Tibial artery (tissue), 4 donors: ENCODE data around the gene TXNDC11.

Source experiments
- DNase-seq, 2 donors: peaks; one replicate each; pipeline ENCODE4 v3.0.0-alpha.2; 2019
- H3K27ac ChIP-seq, 2 donors: fragments of 200-600 bp; sonication (generic) in 1 of 2; 1 replicate in 1 of 2; 2 replicates in 1 of 2; pipeline ENCODE4 v1.5.1; 2018 to 2019; ENCODE audit warnings: mild to moderate bottlenecking in 1 of 2
- H3K27me3 ChIP-seq, 2 donors: fragments of 200-600 bp; sonication (generic) in 1 of 2; one replicate each; pipeline versions ENCODE4 v1.5.1 to v1.6.0; 2016 to 2019
- H3K36me3 ChIP-seq, 3 donors: fragments of 200-600 bp; sonication (generic) in 2 of 3; one replicate each; pipeline ENCODE4 v1.5.1; 2016 to 2019; ENCODE audit warnings: mild to moderate bottlenecking in 2 of 3
- H3K4me1 ChIP-seq, 4 donors: fragments of 200-600 bp; sonication (generic) in 2 of 4; 1 replicate in 3 of 4; 2 replicates in 1 of 4; pipeline ENCODE4 v1.5.1; 2016 to 2019
- H3K4me3 ChIP-seq, 2 donors: fragments of 200-600 bp; sonication (generic) in 1 of 2; 1 replicate in 1 of 2; 2 replicates in 1 of 2; pipeline ENCODE4 v1.5.1; 2018 to 2019; ENCODE audit warnings: mild to moderate bottlenecking in 2 of 2
- H3K9me3 ChIP-seq, 3 donors: fragments of 200-600 bp; sonication (generic) in 1 of 3; one replicate each; pipeline ENCODE4 v1.5.1; 2016 to 2019
- CTCF ChIP-seq, 2 experiments: fragments of 200-600 bp in 1 of 2; fragments of 450-650 bp in 1 of 2; IDR thresholded peaks; one replicate each; pipeline ENCODE4 v1.5.1; 2017 to 2019; ENCODE audit warnings: antibody characterized with exemption in 2 of 2, mild to moderate bottlenecking in 1 of 2, moderate library complexity in 1 of 2
- intact Hi-C: fragments of 100-400 bp; cut with DNase I; formaldehyde crosslinking; loops from one replicate; pipeline ENCODE4 v1.15.0; 2023; ENCODE audit warnings: low total_unique reads

Gene TXNDC11

GRCh38 chr16:11674818-11675560, 67.7 kb downstream of the TXNDC11 start:
- Histone ChIP-seq H3K36me3 (peaks cover 13 to 46% (median 42%) of the 10 kb centered on the region in 3 donors), H3K4me1 (peaks cover 0 to 75% (median 64%) of the 10 kb centered on the region in 4 donors), H3K27me3 (no peaks in the 10 kb centered on the region), H3K9me3 (no peaks in the 10 kb centered on the region), H3K27ac (peak overlapping the region; percentile 59 to 62), H3K4me3 (no peak overlapping the region)
- TF ChIP-seq CTCF (IDR thresholded peaks at IDR 0.05), result no peak
- DNase-seq, result peak in 1 of 2 donors; percentile 69
- intact Hi-C loops, result no loop called here

GRCh38 chr16:11674001-11674817, 68.4 kb downstream of the TXNDC11 start:
- Histone ChIP-seq H3K4me3 (no peak overlapping the region), H3K27ac (peak overlapping the region; percentile 59 to 62), H3K27me3 (no peaks in the 10 kb centered on the region), H3K36me3 (peaks cover 5 to 38% (median 34%) of the 10 kb centered on the region in 3 donors), H3K9me3 (no peaks in the 10 kb centered on the region), H3K4me1 (peaks cover 0 to 80% (median 66%) of the 10 kb centered on the region in 4 donors)
- TF ChIP-seq CTCF (IDR thresholded peaks at IDR 0.05), result no peak
- intact Hi-C loops, result no loop called here
- peak in 1 of 2 donors; percentile 62 for DNase-seq

- peaks cover 0 to 29% (median 25%) of the 10 kb centered on the region in 3 donors for H3K36me3 ChIP-seq
- no peak overlapping the region for H3K4me3 ChIP-seq
- H3K9me3 ChIP-seq, result no peaks in the 10 kb centered on the region
- TF ChIP-seq CTCF (IDR thresholded peaks at IDR 0.05), result no peak
- H3K4me1 ChIP-seq, result peaks cover 0 to 72% (median 63%) of the 10 kb centered on the region in 4 donors
- H3K27me3 ChIP-seq, result no peaks in the 10 kb centered on the region
- peak overlapping the region; percentile 59 to 62 for H3K27ac ChIP-seq
- no peak for DNase-seq
- intact Hi-C loops, result no loop called here
Observed at GRCh38 chr16:11673091-11674000, 69.3 kb downstream of the TXNDC11 start.

- no peak for DNase-seq
- Histone ChIP-seq H3K4me1 (peaks cover 0 to 69% (median 62%) of the 10 kb centered on the region in 4 donors), H3K27ac (peak overlapping the region; percentile 59 to 62), H3K27me3 (no peaks in the 10 kb centered on the region), H3K4me3 (no peak overlapping the region), H3K9me3 (no peaks in the 10 kb centered on the region), H3K36me3 (peaks cover 0 to 20% (median 17%) of the 10 kb centered on the region in 3 donors)
- TF ChIP-seq CTCF (IDR thresholded peaks at IDR 0.05), result no peak
- intact Hi-C loops, result no loop called here
Observed at GRCh38 chr16:11672206-11673090, 70.2 kb downstream of the TXNDC11 start.
